ENCODE data around the gene TNFRSF4. TPM values are rescaled to one million over a fixed set of nuclear protein-coding genes. Genes with fewer than 3 reads are reported as not detected.

TNFRSF4 gene
- total and polyA plus RNA-seq, 2 of the 13 experiments (the other 11 are each of a cell fraction or from before 2014, with no cell fraction given), result not detected

DNA sequence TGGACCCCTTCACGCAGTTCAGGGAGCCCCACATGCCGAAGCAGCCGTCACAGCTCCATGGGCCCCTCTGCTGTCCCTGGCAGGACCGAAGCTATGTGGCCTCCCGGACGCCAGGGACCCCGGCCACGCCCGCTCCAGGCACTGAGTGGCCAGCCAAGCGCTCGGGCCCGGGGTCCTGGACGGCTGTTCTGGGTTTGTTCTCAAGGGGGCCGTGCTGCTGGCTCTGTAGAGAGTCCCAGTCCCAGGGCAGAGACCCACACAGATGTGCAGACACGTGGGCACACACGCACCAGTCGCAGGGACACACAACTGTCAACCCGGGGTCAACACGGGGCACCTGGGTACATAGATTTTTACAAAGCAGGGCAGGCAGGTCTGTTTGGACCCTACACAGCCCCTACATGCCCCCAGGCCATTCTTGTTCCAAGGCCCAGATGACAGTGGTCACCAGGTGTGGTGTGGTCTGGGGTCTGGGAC is 24.8 kb upstream of the TNFRSF4 start (continued):
- TF ChIP-seq ZNF274 (CRISPR knock-in tag; IDR thresholded peaks at IDR 0.05), result peak; percentile 22; the same call in 1 of the 2 replicates
- TF ChIP-seq AGO1 (IDR thresholded peaks at IDR 0.05; ENCODE audit: low read depth, low read length, poor library complexity, severe bottlenecking), result no peak
- TF ChIP-seq FOXP1 (IDR thresholded peaks at IDR 0.05), result no peak
- TF ChIP-seq FOXP1 (CRISPR knock-in tag; IDR thresholded peaks at IDR 0.05), result no peak
- TF ChIP-seq ZNF224 (CRISPR knock-in tag; IDR thresholded peaks at IDR 0.05), result 0 out of 2 replicates have a peak, but pooled peaks have one; percentile 12
- TF ChIP-seq TCF12 (IDR thresholded peaks at IDR 0.05), result no peak
- TF ChIP-seq TCF12 (CRISPR knock-in tag; IDR thresholded peaks at IDR 0.05), result 0 out of 2 replicates have a peak, but pooled peaks have one; percentile 50
- no peak for TF ChIP-seq FOXA1 (IDR thresholded peaks at IDR 0.05)
- TF ChIP-seq FOXA1 (CRISPR knock-in tag; IDR thresholded peaks at IDR 0.05), result no peak
- no peak for TF ChIP-seq TOPORS (CRISPR knock-in tag; IDR thresholded peaks at IDR 0.05)
- no peak; the same call in 1 of the 2 replicates for TF ChIP-seq TP53 (CRISPR knock-in tag; conservative IDR thresholded peaks at IDR 0.05)
- TF ChIP-seq ZNF552 (CRISPR knock-in tag; IDR thresholded peaks at IDR 0.05; ENCODE audit: borderline replicate concordance), result 0 out of 2 replicates have a peak, but pooled peaks have one; percentile 3
- TF ChIP-seq EHMT2 (IDR thresholded peaks at IDR 0.05; ENCODE audit: borderline replicate concordance, low read depth, low read length), result no peak
- TF ChIP-seq SOX5 (CRISPR knock-in tag; IDR thresholded peaks at IDR 0.05; ENCODE audit: borderline replicate concordance), result no peak
- no peak for TF ChIP-seq DNMT3B (CRISPR knock-in tag; conservative IDR thresholded peaks at IDR 0.05)
- TF ChIP-seq, protein P1, sequence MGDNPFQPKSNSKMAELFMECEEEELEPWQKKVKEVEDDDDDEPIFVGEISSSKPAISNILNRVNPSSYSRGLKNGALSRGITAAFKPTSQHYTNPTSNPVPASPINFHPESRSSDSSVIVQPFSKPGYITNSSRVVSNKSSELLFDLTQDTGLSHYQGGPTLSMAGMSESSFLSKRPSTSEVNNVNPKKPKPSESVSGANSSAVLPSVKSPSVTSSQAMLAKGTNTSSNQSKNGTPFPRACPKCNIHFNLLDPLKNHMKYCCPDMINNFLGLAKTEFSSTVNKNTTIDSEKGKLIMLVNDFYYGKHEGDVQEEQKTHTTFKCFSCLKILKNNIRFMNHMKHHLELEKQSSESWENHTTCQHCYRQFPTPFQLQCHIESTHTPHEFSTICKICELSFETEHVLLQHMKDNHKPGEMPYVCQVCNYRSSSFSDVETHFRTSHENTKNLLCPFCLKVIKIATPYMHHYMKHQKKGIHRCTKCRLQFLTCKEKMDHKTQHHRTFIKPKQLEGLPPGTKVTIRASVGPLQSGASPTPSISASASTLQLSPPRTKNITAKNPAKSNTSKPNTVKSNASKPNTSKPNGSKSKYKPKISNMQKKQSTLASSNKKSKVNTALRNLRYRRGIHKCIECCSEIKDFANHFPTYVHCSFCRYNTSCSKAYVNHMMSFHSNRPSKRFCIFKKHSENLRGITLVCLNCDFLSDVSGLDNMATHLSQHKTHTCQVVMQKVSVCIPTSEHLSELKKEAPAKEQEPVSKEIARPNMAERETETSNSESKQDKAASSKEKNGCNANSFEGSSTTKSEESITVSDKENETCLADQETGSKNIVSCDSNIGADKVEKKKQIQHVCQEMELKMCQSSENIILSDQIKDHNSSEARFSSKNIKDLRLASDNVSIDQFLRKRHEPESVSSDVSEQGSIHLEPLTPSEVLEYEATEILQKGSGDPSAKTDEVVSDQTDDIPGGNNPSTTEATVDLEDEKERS (CRISPR knock-in tag; IDR thresholded peaks at IDR 0.05), result no peak
- TF ChIP-seq ZNF235 (CRISPR knock-in tag; IDR thresholded peaks at IDR 0.05; ENCODE audit: borderline replicate concordance), result peak; percentile 40; the same call in 1 of the 2 replicates
- TF ChIP-seq, protein P2, sequence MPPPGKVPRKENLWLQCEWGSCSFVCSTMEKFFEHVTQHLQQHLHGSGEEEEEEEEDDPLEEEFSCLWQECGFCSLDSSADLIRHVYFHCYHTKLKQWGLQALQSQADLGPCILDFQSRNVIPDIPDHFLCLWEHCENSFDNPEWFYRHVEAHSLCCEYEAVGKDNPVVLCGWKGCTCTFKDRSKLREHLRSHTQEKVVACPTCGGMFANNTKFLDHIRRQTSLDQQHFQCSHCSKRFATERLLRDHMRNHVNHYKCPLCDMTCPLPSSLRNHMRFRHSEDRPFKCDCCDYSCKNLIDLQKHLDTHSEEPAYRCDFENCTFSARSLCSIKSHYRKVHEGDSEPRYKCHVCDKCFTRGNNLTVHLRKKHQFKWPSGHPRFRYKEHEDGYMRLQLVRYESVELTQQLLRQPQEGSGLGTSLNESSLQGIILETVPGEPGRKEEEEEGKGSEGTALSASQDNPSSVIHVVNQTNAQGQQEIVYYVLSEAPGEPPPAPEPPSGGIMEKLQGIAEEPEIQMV (CRISPR knock-in tag; IDR thresholded peaks at IDR 0.05; ENCODE audit: low read depth), result no peak
- TF ChIP-seq, protein P3, sequence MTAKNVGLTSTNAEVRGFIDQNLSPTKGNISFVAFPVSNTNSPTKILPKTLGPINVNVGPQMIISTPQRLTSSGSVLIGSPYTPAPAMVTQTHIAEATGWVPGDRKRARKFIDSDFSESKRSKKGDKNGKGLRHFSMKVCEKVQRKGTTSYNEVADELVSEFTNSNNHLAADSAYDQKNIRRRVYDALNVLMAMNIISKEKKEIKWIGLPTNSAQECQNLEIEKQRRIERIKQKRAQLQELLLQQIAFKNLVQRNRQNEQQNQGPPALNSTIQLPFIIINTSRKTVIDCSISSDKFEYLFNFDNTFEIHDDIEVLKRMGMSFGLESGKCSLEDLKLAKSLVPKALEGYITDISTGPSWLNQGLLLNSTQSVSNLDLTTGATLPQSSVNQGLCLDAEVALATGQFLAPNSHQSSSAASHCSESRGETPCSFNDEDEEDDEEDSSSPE (CRISPR knock-in tag; IDR thresholded peaks at IDR 0.05), result 0 out of 2 replicates have a peak, but pooled peaks have one; percentile 6
- 0 out of 2 replicates have a peak, but pooled peaks have one; percentile 17 for TF ChIP-seq CREB3 (CRISPR knock-in tag; IDR thresholded peaks at IDR 0.05)
- TF ChIP-seq, protein P4, sequence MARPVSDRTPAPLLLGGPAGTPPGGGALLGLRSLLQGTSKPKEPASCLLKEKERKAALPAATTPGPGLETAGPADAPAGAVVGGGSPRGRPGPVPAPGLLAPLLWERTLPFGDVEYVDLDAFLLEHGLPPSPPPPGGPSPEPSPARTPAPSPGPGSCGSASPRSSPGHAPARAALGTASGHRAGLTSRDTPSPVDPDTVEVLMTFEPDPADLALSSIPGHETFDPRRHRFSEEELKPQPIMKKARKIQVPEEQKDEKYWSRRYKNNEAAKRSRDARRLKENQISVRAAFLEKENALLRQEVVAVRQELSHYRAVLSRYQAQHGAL (CRISPR knock-in tag; IDR thresholded peaks at IDR 0.05; ENCODE audit: not compliant biosample characterization), result no peak
- TF ChIP-seq PITX1 (CRISPR knock-in tag; IDR thresholded peaks at IDR 0.05), result 0 out of 2 replicates have a peak, but pooled peaks have one; percentile 3
